GM23248 (cell line): ENCODE measurements around the gene MTCL1. TPM values are rescaled to one million over a fixed set of nuclear protein-coding genes. Genes with fewer than 3 reads are reported as not detected.

Experiments used
- DNase-seq: peaks from one replicate; pipeline ENCODE4 v3.0.0-alpha.2; 2015
- H2AFZ ChIP-seq: fragments of 200-600 bp; sonication (generic); 2 replicates; pipeline ENCODE4 v1.6.1; 2016; ENCODE audit warnings: antibody characterized with exemption
- H3F3A ChIP-seq: fragments of 200-600 bp; sonication (generic); 2 replicates; pipeline ENCODE4 v1.6.1; 2016; ENCODE audit warnings: mild to moderate bottlenecking, antibody characterized with exemption, mixed run types; ENCODE audit not compliant: insufficient read depth
- H3K27ac ChIP-seq: fragments of 200-600 bp; sonication (generic); 2 replicates; pipeline ENCODE4 v1.5.1; 2016; ENCODE audit warnings: mild to moderate bottlenecking
- H3K27me3 ChIP-seq: fragments of 200-600 bp; sonication (generic); replicated peaks from 2 replicates; pipeline ENCODE4 v1.6.1; 2016; ENCODE audit warnings: mild to moderate bottlenecking; ENCODE audit not compliant: insufficient read depth
- H3K36me3 ChIP-seq: fragments of 200-600 bp; sonication (generic); 2 replicates; pipeline ENCODE4 v1.6.1; 2016; ENCODE audit warnings: low read depth, mild to moderate bottlenecking
- H3K4me1 ChIP-seq: fragments of 200-600 bp; sonication (generic); 2 replicates; pipeline ENCODE4 v1.6.1; 2016; ENCODE audit warnings: mild to moderate bottlenecking; ENCODE audit not compliant: insufficient read depth
- H3K4me2 ChIP-seq: fragments of 200-600 bp; sonication (generic); one replicate; pipeline ENCODE4 v1.6.1; 2016; ENCODE audit warnings: mild to moderate bottlenecking; ENCODE audit not compliant: unreplicated experiment
- H3K4me3 ChIP-seq: fragments of 200-600 bp; sonication (generic); 2 replicates; pipeline ENCODE4 v1.5.1; 2016; ENCODE audit warnings: mild to moderate bottlenecking
- H3K79me2 ChIP-seq: fragments of 200-600 bp; sonication (generic); 2 replicates; pipeline ENCODE4 v1.6.1; 2016; ENCODE audit warnings: mild to moderate bottlenecking; ENCODE audit not compliant: insufficient read depth
- H3K9ac ChIP-seq: fragments of 200-600 bp; sonication (generic); 2 replicates; pipeline ENCODE4 v1.6.1; 2016; ENCODE audit warnings: mild to moderate bottlenecking
- H3K9me2 ChIP-seq: fragments of 200-600 bp; sonication (generic); 2 replicates; pipeline ENCODE4 v1.6.1; 2016; ENCODE audit warnings: mixed run types, mild to moderate bottlenecking, moderate library complexity; ENCODE audit not compliant: insufficient read depth
- H3K9me3 ChIP-seq: fragments of 200-600 bp; sonication (generic); one replicate; pipeline ENCODE4 v1.6.1; 2017; ENCODE audit warnings: low read depth
- H4K20me1 ChIP-seq: fragments of 200-600 bp; sonication (generic); 2 replicates; pipeline ENCODE4 v1.6.0; 2016; ENCODE audit not compliant: insufficient read depth
- EZH2 ChIP-seq: fragments of 200-600 bp; sonication (generic); IDR thresholded peaks from 2 replicates; pipeline ENCODE4 v1.6.1; 2018; ENCODE audit warnings: antibody characterized with exemption, mild to moderate bottlenecking; ENCODE audit not compliant: insufficient read depth, poor library complexity, severe bottlenecking
- EZH2phosphoT487 ChIP-seq: fragments of 200-600 bp; sonication (generic); IDR thresholded peaks from 2 replicates; pipeline ENCODE4 v1.6.1; 2018; ENCODE audit warnings: antibody characterized with exemption, moderate library complexity, mild to moderate bottlenecking, low read depth; ENCODE audit not compliant: insufficient read depth
- WGBS, 2 experiments: methylation state at CpG; one replicate each; pipeline ENCODE4 v1.1.6; 2015 to 2017; ENCODE audit warnings: low lambda C conversion rate in 2 of 2, low coverage in 1 of 2; ENCODE audit errors: missing lambda C conversion rate in 2 of 2; 5-methylcytosine and 5-hydroxymethylcytosine counted together
- in situ Hi-C: fragments of 300-500 bp; cut with MboI; formaldehyde crosslinking; loops from 2 replicates; pipeline ENCODE4 v1.15.0; 2020
- polyA plus RNA-seq: library from polyadenylated mRNA; unstranded; fragments of >200 nt; fragmentation: Nextera tagmentation; extraction: Ambion mirVana; gene quantifications from 2 replicates; pipeline ENCODE4 v1.2.1, GENCODE V29; 2016
- total RNA-seq: library from RNA; depleted of rRNA; stranded (reverse); fragments of >200 nt; shearing (Covaris generic); gene quantifications from 2 replicates; pipeline ENCODE4 v1.2.3, GENCODE V29; 2014

The MTCL1 gene
- total and polyA plus RNA-seq, 2 experiments from 2014 or later = 10.3 to 36.9 TPM

DNA sequence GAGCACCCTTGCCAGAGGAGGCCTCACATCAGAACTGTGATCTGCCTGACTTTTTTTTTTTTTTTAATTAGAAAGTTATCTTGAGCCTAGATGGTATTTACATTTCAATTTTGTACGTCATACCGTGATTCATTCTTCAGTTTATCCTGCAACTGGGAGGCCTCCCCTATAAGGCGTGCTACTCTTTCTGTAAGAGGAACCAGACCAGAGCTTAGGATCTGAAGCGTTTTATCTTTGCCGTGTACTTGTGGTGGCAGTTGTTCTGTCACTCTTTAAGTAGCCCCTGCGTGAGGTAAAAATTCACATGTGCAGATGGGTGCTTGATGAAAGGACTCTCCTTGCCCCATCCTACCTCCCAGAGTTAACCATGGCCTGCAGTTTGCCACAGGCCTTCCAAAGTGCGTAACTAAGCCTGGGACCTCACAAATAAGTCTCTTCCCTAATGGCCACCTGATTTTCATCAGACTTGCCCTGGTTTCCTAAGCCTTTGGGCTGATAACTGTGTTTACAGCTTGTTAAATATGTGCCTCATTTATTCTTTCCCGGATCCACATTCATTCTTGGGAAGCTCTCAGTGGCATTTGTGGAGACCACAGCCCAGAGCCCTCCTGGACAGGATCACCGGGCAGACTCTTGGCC, 96.0 kb downstream of the MTCL1 start:
- Histone ChIP-seq H3K9ac (peak overlapping the region; percentile 81), H3F3A (peaks cover 56% of the 10 kb centered on the region), H3K27me3 (no peaks in the 10 kb centered on the region), H3K4me3 (peak overlapping the region; percentile 53), H4K20me1 (no peaks in the 10 kb centered on the region), H3K4me2 (peak overlapping the region; percentile 50), H3K27ac (peak overlapping the region; percentile 96), H3K4me1 (peaks cover 55% of the 10 kb centered on the region), H3K36me3 (peaks cover 11% of the 10 kb centered on the region; the same call in 1 of the 2 replicates), H2AFZ (0 out of 2 replicates have a peak overlapping the region, but pooled peaks have one; percentile 6), H3K9me3 (no peaks in the 10 kb centered on the region), H3K79me2 (0 out of 2 replicates have a peak, but pooled peaks cover 9% of the 10 kb centered on the region), H3K9me2 (no peaks in the 10 kb centered on the region)
- in situ Hi-C loops = no loop called here
- peak; percentile 87 for DNase-seq
- no peak for TF ChIP-seq EZH2phosphoT487
- TF ChIP-seq EZH2 = no peak
- WGBS, 2 experiments = 39 to 44% methylated on average over 9 of the region's 9 CpGs

DNA sequence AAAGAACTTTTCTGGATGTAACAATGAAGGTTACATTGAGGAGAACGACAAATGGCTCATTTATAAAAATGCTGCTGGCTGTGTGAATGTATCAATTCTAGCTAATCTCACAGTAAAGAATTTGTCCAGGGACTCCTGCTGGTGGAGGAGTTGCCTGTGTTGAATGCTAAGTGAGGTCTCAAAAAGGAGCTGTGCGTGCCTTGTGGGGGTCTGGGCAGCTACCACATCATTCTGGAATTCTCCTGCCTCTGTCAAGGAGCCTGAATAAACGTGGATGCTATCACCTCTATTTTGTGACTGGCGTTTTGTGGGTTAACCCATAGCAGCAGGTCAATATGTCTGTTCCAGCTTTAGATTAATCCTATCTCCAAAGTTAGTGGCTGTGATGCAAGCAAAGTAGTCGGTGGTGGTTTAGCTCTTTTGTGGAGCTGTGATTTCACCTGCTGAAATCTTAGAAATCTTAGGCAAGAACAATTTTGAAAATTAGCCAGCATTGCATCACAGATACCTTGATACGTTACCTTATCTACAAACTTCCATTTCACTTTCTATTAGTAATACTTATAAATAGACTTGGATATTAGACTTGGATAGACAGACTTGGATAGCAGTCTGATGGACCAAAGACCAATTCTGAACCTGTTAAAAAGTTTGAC, 96.8 kb downstream of the MTCL1 start:
- Histone ChIP-seq H3K4me2 (no peak overlapping the region), H3K36me3 (peaks cover 15% of the 10 kb centered on the region; the same call in 1 of the 2 replicates), H3K4me1 (peaks cover 48% of the 10 kb centered on the region), H3K9me3 (no peaks in the 10 kb centered on the region), H3K27ac (peak overlapping the region; percentile 96), H3K9ac (peak overlapping the region; percentile 81), H4K20me1 (no peaks in the 10 kb centered on the region), H3K4me3 (no peak overlapping the region), H3K79me2 (0 out of 2 replicates have a peak, but pooled peaks cover 9% of the 10 kb centered on the region), H2AFZ (no peak overlapping the region), H3K9me2 (no peaks in the 10 kb centered on the region), H3K27me3 (no peaks in the 10 kb centered on the region), H3F3A (peaks cover 48% of the 10 kb centered on the region)
- no peak for DNase-seq
- WGBS, 2 experiments = 93 to 94% methylated on average over 6 of the region's 6 CpGs
- in situ Hi-C loops = no loop called here
- TF ChIP-seq EZH2phosphoT487 = no peak
- no peak for TF ChIP-seq EZH2

GRCh38 chr18:8803063-8803795, 97.9 kb downstream of the MTCL1 start:
- DNase-seq = no peak
- Histone ChIP-seq H3K27ac (no peak overlapping the region), H3K79me2 (0 out of 2 replicates have a peak, but pooled peaks cover 9% of the 10 kb centered on the region), H2AFZ (no peak overlapping the region), H3K4me2 (no peak overlapping the region), H3K27me3 (no peaks in the 10 kb centered on the region), H3K36me3 (peaks cover 10% of the 10 kb centered on the region; the same call in 1 of the 2 replicates), H3K9me2 (no peaks in the 10 kb centered on the region), H3F3A (peaks cover 37% of the 10 kb centered on the region), H3K4me1 (peaks cover 44% of the 10 kb centered on the region), H3K4me3 (no peak overlapping the region), H3K9me3 (no peaks in the 10 kb centered on the region), H3K9ac (no peak overlapping the region), H4K20me1 (no peaks in the 10 kb centered on the region)
- WGBS, 2 experiments = 81 to 82% methylated on average over 8 of the region's 8 CpGs
- in situ Hi-C loops = no loop called here
- TF ChIP-seq EZH2 = no peak
- no peak for TF ChIP-seq EZH2phosphoT487

DNA sequence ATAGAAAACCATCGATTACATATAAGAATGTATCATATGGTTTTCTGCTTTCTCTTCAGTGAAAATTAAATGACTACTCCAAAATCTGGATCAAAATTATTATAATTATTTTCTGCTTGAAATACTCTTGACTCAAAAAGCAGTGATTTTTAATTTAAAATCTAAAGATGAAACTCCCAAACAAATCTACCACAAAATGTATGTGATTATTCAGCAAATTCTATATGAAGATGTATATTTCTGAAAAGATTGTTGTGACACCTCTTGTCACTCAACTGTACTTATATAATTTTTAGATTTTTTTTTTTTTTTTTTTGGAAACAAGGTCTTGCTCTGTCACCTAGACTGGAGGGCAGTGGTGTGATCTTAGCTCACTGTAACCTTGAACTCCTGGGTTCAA, 98.6 kb downstream of the MTCL1 start:
- Histone ChIP-seq H3K36me3 (peaks cover 7% of the 10 kb centered on the region), H3F3A (peaks cover 30% of the 10 kb centered on the region), H3K79me2 (0 out of 2 replicates have a peak, but pooled peaks cover 9% of the 10 kb centered on the region), H2AFZ (no peak overlapping the region), H3K27ac (no peak overlapping the region), H4K20me1 (no peaks in the 10 kb centered on the region), H3K4me3 (no peak overlapping the region), H3K9me2 (no peaks in the 10 kb centered on the region), H3K27me3 (no peaks in the 10 kb centered on the region), H3K9ac (no peak overlapping the region), H3K4me2 (no peak overlapping the region), H3K9me3 (no peaks in the 10 kb centered on the region), H3K4me1 (peaks cover 37% of the 10 kb centered on the region)
- DNase-seq = no peak
- in situ Hi-C loops = no loop called here
- TF ChIP-seq EZH2phosphoT487 (no peak), EZH2 (no peak)
- 51 to 56% methylated on average over 1 of the region's 1 CpG for WGBS, 2 experiments
